Keratinocyte (primary cell): ENCODE measurements around the gene QPCT. TPM values are rescaled to one million over a fixed set of nuclear protein-coding genes. Genes with fewer than 3 reads are reported as not detected.
A peak's percentile ranks its signal among the peaks of the same experiment; 100 is the strongest.

ENCODE experiments used
- DNase-seq: peaks from one replicate; pipeline ENCODE4 v3.0.0-alpha.2; 2011; ENCODE audit warnings: low read depth, missing footprints, low spot score
- FAIRE-seq: peaks from 2 replicates; lab custom pipeline; 2011; peaks lifted over from hg19 to GRCh38; lab: Jason Lieb, UNC
- H2AFZ ChIP-seq: 2 replicates; pipeline ENCODE4 v1.6.0; 2012; ENCODE audit warnings: low read length, control low read depth, inconsistent platforms; ENCODE audit not compliant: control insufficient read depth
- H3K27ac ChIP-seq: 2 replicates; pipeline ENCODE4 v1.5.1; 2011; ENCODE audit warnings: low read length; ENCODE audit not compliant: control insufficient read depth, insufficient read depth
- H3K27me3 ChIP-seq: 3 replicates; pipeline ENCODE4 v1.6.0; 2011; ENCODE audit warnings: low read length; ENCODE audit not compliant: control insufficient read depth, insufficient read depth; ENCODE audit errors: extremely low read depth
- H3K36me3 ChIP-seq, 2 experiments: 2 replicates in 1 of 2; 3 replicates in 1 of 2; pipeline ENCODE4 v1.5.1; 2011; ENCODE audit warnings: low read length in 2 of 2, mild to moderate bottlenecking in 1 of 2; ENCODE audit not compliant: control insufficient read depth in 2 of 2, insufficient read depth in 2 of 2; ENCODE audit errors: extremely low read depth in 1 of 2
- H3K4me1 ChIP-seq: 3 replicates; pipeline ENCODE4 v1.5.1; 2011; ENCODE audit warnings: low read length; ENCODE audit not compliant: control insufficient read depth, insufficient read depth; ENCODE audit errors: extremely low read depth
- H3K4me2 ChIP-seq: 3 replicates; pipeline ENCODE4 v1.6.0; 2011; ENCODE audit warnings: low read depth, low read length; ENCODE audit not compliant: control insufficient read depth, insufficient read depth; ENCODE audit errors: extremely low read depth
- H3K4me3 ChIP-seq, 3 experiments: fragments of 200-600 bp in 1 of 3; sonication (generic) in 1 of 3; 2 replicates in 2 of 3; 3 replicates in 1 of 3; pipeline ENCODE4 v1.5.1; 2011 to 2016; ENCODE audit warnings: low read length in 3 of 3, mild to moderate bottlenecking in 3 of 3, control low read depth in 2 of 3, inconsistent platforms in 1 of 3, low read depth in 1 of 3, mixed read lengths in 1 of 3, mixed run types in 1 of 3, moderate library complexity in 1 of 3; ENCODE audit not compliant: control insufficient read depth in 2 of 3, insufficient read depth in 2 of 3; ENCODE audit errors: extremely low read depth in 1 of 3
- H3K79me2 ChIP-seq: 2 replicates; pipeline ENCODE4 v1.6.0; 2012; ENCODE audit warnings: low read length; ENCODE audit not compliant: control insufficient read depth, insufficient read depth
- H3K9ac ChIP-seq: 3 replicates; pipeline ENCODE4 v1.6.0; 2011; ENCODE audit warnings: low read length; ENCODE audit not compliant: control insufficient read depth, insufficient read depth; ENCODE audit errors: extremely low read depth
- H3K9me1 ChIP-seq: 3 replicates; pipeline ENCODE4 v1.6.0; 2011; ENCODE audit warnings: low read length; ENCODE audit not compliant: control insufficient read depth, insufficient read depth; ENCODE audit errors: extremely low read depth
- H3K9me3 ChIP-seq: 2 replicates; pipeline ENCODE4 v1.5.1; 2012; ENCODE audit warnings: low read depth, low read length; ENCODE audit not compliant: control insufficient read depth
- H4K20me1 ChIP-seq: 3 replicates; pipeline ENCODE4 v1.6.0; 2011; ENCODE audit warnings: low read length; ENCODE audit not compliant: control insufficient read depth, insufficient read depth; ENCODE audit errors: extremely low read depth
- CTCF ChIP-seq, 3 experiments: IDR thresholded peaks in 1 of 3; conservative IDR thresholded peaks in 1 of 3; optimal IDR thresholded peaks in 1 of 3; 2 replicates in 2 of 3; 3 replicates in 1 of 3; pipeline versions ENCODE3 to v1.5.1; 2011; ENCODE audit warnings: low read length in 3 of 3, mild to moderate bottlenecking in 3 of 3, moderate library complexity in 2 of 3, control low read depth in 1 of 3, inconsistent platforms in 1 of 3; ENCODE audit not compliant: insufficient read depth in 2 of 3; ENCODE audit errors: extremely low read depth in 1 of 3
- EZH2 ChIP-seq: IDR thresholded peaks from one replicate; pipeline ENCODE4 v1.6.1; 2012; ENCODE audit warnings: inconsistent platforms, mild to moderate bottlenecking, low read length, moderate library complexity
- dilution Hi-C: fragments of 300-500 bp; cut with MboI; formaldehyde crosslinking; loops from one replicate; pipeline ENCODE4 v1.7.0; 2020; ENCODE audit warnings: low sequenced_read_pairs; ENCODE audit not compliant: extremely low pct_ligation_motif_present
- polyA plus RNA-seq, 5 experiments: library from polyadenylated mRNA; depleted of rRNA in 3 of 5; stranded (reverse) in 3 of 5; stranded (forward) in 1 of 5; unstranded in 1 of 5; fragments of >200 nt; gene quantifications; 1 replicate in 1 of 5; 2 replicates in 3 of 5; 3 replicates in 1 of 5; pipeline versions ENCODE4 v1.2.1 to v1.2.3, GENCODE V29; 2011 to 2012; ENCODE audit warnings: missing spikeins in 2 of 5, low read depth in 1 of 5, low replicate concordance in 1 of 5

Gene QPCT
- polyA plus RNA-seq, 1 donor (not counting 4 experiments of a cell fraction or from before 2014, with no cell fraction given), result 11.6 TPM

- TF ChIP-seq CTCF (optimal IDR thresholded peaks at IDR 0.05 in 1 of 3, IDR thresholded peaks at IDR 0.05 in 1 of 3, conservative IDR thresholded peaks at IDR 0.05 in 1 of 3; ENCODE audit: extremely low read depth in 1 of 3, insufficient read depth in 2 of 3, low read length in 3 of 3), result no peak
- TF ChIP-seq EZH2, result no peak
- H3K4me3 ChIP-seq, result no peak overlapping the region
- no peak for DNase-seq
- H3K9me3 ChIP-seq, result no peaks in the 10 kb centered on the region
- no peak overlapping the region for H3K27ac ChIP-seq
- H3K36me3 ChIP-seq, result no peaks in the 10 kb centered on the region
- no peaks in the 10 kb centered on the region for H3K9me1 ChIP-seq
- H2AFZ ChIP-seq, result no peak overlapping the region
- no peak overlapping the region for H3K9ac ChIP-seq
- no peaks in the 10 kb centered on the region for H3K27me3 ChIP-seq
- no peaks in the 10 kb centered on the region for H4K20me1 ChIP-seq
- no peak overlapping the region for H3K4me2 ChIP-seq
- H3K4me1 ChIP-seq, result peaks cover 12% of the 10 kb centered on the region
- FAIRE-seq, result no peak
- H3K79me2 ChIP-seq, result no peaks in the 10 kb centered on the region
- dilution Hi-C loops, result no loop called here
These were observed 1.7 kb upstream of the QPCT start for GRCh38 chr2:37342591-37343220.

- H3K4me1 ChIP-seq, result peaks cover 12% of the 10 kb centered on the region
- H3K9ac ChIP-seq, result peak overlapping the region; percentile 69
- no peaks in the 10 kb centered on the region for H3K79me2 ChIP-seq
- no peaks in the 10 kb centered on the region for H4K20me1 ChIP-seq
- H2AFZ ChIP-seq, result peak overlapping the region; percentile 94
- FAIRE-seq (peak; percentile 88), DNase-seq (no peak)
- no peak overlapping the region for H3K27ac ChIP-seq
- peak overlapping the region in 2 of 3 experiments; percentile 67 to 75 for H3K4me3 ChIP-seq
- H3K9me1 ChIP-seq, result no peaks in the 10 kb centered on the region
- peak overlapping the region; percentile 83 for H3K4me2 ChIP-seq
- no peaks in the 10 kb centered on the region for H3K9me3 ChIP-seq
- H3K36me3 ChIP-seq, result no peaks in the 10 kb centered on the region
- no peaks in the 10 kb centered on the region for H3K27me3 ChIP-seq
- dilution Hi-C loops, result no loop called here
- TF ChIP-seq EZH2 (no peak), CTCF (optimal IDR thresholded peaks at IDR 0.05 in 1 of 3, IDR thresholded peaks at IDR 0.05 in 1 of 3, conservative IDR thresholded peaks at IDR 0.05 in 1 of 3; ENCODE audit: extremely low read depth in 1 of 3, insufficient read depth in 2 of 3, low read length in 3 of 3) (peak; percentile 29 to 46 (median 43))
These were observed 644 bp upstream of the QPCT start for GRCh38 chr2:37343537-37344434.
